GM19328 (cell line): ENCODE measurements around the gene DAP.
A peak's percentile ranks its signal among the peaks of the same experiment; 100 is the strongest.
"Not testable (repeated sequence)": the region's sequence is repeated elsewhere in the genome, so short reads cannot be mapped to it uniquely, and the experiment has no call there.

Experiments
- ATAC-seq: cut with Tn5 transposase; IDR thresholded peaks from one replicate; pipeline ENCODE4 v1.9.1; 2021; ENCODE audit warnings: mild to moderate bottlenecking, moderate library complexity; ENCODE audit not compliant: unreplicated experiment

DAP gene

DNA sequence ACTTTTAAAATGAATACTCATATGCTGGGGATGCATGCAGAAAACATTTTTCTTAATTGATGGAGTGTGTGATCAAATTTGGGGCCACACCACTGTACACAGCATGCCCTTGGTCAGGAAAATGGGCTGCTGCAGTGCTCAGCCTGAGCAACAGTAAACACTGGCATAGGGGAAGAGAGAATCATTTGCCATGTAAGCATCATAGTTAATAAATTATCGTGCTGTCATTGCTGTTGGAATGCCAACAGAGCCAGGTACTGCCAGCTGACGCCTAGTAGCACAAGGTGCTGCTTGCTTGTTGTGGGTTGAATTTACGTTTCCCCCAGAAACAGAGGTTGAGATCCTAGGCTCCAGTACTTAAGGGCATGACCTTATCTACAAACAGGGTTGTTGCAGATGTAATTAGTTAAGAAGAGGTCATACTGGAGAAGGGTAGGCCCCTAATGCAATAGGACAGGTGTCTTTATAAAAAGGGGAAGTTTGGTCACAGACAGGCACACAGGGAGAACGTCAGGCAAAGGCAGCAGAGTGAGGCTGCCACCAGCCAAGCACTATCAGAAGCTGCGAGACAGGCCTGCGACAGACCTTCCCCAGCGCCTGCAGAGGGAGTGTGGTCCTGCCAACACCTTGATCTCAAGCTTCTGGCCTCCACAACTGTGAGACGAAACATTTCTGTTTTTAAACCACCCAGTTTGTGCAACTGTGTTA, 25.3 kb downstream of the DAP start:
- ATAC-seq, result peak; percentile 56

DNA sequence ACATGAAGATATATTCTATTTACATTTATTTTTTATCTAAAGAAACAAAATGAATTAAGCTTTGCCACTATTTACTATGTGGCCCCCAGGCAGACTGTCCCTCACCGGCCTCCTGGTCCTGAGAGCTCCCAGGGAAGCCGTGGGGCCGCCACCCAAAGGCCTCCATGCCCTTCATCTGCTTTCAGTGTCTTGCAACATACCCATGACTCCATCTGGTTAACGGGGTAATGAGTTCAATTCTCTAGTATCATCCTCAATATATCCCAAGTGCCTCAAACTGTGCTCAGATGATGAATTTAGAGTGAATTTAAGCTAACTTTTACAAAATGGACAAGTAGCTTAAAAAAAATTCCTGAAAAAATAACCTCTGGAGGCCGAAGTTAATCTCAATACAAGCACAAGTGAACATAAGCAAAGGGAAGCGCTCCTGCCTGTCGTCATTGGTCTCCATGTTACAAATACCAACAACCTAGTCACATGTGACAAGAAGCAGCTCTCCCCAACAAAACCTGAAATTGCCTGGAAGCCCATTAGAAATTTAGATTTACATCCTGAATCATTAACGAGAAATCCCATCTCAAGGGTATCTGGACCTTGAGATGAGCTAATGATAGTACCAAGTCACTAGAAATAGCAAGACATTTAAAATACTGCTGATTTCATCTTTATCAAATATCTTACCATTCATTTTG, 26.1 kb downstream of the DAP start:
- no peak for ATAC-seq

DNA sequence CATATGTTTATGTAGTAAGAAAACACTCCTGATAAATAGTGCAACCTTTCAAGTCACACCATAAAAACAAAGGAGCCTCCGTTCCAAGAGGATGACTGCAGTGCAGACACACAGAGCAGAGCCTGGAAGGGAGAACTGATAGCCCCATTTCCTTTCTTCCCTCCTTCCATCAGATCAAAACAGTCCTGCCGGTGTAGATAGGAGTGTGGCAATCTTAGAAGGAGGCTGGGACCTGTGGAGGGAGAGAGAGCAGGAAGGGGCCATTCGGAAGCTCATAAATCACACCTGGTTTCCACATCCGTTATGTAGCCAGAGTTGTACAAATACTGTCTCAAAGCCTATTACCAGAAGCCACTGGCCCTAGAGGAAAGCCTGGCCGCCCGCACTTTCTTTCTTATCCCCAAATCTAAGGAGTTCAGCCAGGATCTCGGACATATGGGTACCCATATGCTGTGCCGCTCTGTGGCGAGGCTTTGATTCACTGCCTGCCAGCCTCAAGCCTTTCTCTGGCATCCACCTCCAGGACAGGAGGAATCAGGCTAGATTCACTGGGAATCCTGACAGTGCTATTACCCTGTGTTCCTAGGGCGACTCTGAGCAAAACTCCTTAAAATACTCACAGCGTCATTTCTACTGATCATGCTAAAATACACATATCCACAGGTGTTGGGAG, 26.9 kb downstream of the DAP start:
- no peak for ATAC-seq

- ATAC-seq, result no peak
These were observed 27.6 kb downstream of the DAP start for GRCh38 chr5:10733426-10733825.

DNA sequence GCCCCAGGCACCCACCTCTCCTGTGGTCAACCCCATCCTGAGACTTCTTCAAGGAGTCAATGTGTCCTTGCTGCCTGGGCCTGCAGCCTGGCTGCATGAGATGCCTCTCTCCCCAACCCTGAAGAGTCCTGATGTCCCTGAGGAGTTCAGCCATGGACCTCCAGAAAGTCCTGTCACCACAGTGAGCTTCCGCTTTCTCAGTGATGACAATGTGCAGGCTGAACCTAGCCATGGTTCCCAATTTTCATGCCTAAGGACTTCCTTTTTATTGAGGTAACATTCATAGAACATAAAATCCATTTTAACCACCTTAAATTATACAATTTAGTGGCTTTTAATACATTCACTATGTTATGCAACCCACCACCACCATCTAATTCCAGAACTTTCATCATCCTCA, 29.1 kb downstream of the DAP start:
- ATAC-seq, result no peak

- no peak for ATAC-seq
These were observed 31.0 kb downstream of the DAP start for GRCh38 chr5:10730043-10730351.

DNA sequence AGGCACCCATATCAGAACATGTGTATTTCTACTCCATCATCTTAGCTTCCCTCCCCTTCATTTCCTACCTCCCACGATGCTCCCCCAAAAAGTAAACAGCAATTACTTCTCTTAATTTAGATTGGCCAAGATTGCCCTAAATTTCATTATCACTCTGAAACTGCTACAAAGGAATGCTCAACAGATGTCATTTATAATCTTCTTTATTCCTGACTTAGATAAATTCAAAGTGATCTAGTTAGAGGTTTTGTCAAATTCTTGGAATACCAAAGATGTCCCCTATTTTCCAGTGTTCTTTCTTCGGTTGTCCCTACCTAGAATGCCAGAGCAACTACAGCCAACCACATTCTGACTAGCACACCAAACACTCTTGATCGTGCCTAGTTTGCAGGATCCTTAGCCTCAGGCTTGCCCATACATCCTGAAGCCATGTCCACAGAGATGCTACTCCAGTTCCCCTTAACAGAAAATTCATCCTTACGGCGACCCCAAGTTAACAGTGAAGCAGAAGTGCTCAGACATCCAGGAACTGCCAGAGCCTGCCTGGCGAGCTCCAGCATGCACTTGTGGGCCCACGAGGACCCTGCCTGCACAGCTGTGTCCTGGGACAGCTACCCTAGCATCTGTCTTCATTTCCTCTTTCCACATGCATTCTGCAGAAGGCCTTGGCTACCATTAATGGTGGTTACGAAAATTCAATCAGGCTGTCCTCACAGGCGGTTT, 31.6 kb downstream of the DAP start:
- no peak for ATAC-seq

DNA sequence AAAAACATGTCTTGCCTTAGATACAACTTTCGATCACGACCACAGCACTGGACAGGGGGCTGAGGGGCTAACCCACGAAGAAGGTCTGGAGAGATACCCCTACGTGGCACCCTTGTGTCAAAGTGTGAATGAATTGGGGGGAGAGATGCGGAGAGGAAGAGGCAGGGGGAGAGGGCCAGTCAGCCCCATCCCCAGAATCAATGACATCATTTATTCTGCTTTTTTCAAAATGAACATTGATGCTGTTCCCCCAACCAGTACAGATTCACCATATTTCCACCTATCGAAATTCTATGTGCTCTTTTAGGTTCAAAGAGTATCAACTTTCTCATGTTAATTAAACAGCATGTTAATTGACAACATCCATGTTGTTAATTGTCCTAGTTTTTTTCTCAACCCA, 32.4 kb downstream of the DAP start:
- ATAC-seq, result no peak

- ATAC-seq, result no peak
These were observed 33.2 kb downstream of the DAP start for GRCh38 chr5:10727861-10728260.

- ATAC-seq, result peak; percentile 87
These were observed 34.0 kb downstream of the DAP start for GRCh38 chr5:10726913-10727517.

DNA sequence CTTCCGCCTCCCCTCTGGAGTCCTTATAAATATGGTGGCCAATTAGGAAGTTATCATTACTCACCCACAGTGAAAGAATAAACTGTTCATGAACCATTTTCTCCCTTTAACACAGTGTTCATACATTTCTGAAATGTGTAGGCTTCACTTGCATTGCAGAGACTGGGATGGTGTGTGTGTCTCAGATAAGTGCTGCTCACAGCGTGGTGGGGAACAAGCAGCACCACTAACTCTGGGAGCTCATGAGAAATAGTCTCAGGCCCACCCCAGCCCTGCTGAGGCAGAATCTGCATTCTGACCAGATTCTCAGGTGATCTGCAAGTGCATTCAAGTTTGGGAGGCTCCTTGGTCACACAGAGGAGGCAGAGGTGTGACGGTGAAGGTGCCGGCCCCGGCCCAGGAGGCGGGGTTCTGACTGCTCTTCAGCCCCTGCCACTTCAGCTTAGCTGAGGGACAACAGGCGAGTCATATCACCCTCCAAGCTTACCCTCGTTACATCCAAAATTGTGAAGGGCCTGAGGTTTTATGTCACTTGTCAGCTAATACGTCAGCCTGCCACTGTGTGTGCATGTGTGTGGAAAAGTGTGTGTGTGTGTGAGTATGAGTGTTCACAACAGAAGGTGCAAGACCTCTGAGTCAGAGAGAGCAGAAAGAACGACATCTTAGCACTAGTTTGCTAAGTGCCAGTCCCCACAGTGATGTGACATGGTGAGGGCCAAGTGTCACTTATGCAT, 34.7 kb downstream of the DAP start:
- ATAC-seq, result no peak

- no peak for ATAC-seq
These were observed 35.4 kb downstream of the DAP start for GRCh38 chr5:10725636-10726035.

GRCh38 chr5:10724781-10725507, 36.1 kb downstream of the DAP start:
- ATAC-seq, result no peak

GRCh38 chr5:10723514-10723913, 37.5 kb downstream of the DAP start:
- ATAC-seq, result no peak

DNA sequence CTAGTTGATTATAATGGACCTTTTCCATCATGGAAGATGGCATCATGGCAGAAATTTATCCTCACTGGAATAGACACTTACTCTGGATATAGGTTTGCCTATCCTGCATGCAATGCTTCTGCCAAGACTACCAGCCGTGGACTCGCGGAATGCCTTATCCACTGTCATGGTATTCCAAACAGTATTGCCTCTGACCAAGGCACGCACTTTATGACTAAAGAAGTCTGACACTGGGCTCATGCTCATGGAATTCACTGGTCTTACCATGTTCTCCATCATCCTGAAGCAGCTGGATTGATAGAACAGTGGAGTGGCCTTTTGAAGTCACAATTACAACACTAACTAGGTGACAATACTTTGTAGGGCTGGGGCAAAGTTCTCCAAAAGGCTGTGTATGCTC, 40.3 kb downstream of the DAP start:
- ATAC-seq, result not testable (repeated sequence)

DNA sequence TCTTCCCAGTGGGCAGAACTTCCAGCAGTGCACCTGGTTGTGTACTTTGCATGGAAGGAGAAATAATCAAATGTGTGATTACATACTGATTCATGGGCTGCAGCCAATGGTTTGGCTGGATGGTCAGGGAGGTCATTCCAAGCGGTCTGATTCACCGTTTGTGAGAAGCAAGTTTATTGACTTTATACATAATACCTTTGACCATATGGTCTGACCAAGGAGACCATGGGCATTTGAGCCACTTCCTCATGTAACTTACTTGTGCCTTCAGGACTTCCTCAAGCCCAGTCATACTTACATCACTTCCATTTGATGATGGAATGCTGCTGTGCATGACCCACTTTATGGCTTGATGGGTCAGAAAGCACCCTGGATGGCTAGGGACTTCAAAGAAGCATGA, 41.1 kb downstream of the DAP start:
- ATAC-seq, result no peak

DNA sequence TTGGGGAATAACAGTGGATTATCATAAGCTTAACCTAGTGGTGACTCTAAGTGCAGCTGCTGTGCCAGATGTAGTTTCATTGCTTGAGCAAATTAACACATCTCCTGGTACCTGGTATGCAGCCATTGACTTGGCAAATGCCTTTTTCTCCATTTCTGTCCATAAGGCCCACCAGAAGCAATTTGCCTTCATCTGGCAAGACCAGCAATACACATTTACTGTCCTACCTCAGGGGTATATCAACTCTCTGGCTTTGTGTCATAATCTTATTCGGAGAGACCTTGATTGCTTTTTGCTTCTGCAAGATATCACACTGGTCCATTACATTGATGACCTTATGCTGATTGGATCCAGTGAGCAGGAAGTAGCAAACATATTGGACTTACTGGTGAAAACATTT, 42.4 kb downstream of the DAP start:
- not testable (repeated sequence) for ATAC-seq

DNA sequence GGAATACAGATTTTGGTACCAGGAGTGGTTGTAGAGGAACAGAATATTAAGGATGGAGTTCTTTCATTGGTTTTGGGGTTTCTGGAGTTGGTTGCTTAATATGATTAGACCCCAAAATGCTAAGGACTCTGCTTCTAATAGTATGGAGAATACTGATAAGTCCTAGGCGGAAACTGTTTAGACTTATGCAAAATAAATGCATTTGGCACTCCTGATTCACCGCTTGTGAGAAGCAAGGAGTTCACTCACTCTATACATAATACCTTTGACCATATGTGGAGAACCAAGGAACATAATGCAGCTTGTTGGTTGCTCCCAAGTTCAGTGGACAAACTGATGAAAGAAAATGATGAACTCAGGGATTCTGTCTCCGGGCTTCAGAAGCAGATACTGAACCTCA, 44.2 kb downstream of the DAP start:
- not testable (repeated sequence) for ATAC-seq

DNA sequence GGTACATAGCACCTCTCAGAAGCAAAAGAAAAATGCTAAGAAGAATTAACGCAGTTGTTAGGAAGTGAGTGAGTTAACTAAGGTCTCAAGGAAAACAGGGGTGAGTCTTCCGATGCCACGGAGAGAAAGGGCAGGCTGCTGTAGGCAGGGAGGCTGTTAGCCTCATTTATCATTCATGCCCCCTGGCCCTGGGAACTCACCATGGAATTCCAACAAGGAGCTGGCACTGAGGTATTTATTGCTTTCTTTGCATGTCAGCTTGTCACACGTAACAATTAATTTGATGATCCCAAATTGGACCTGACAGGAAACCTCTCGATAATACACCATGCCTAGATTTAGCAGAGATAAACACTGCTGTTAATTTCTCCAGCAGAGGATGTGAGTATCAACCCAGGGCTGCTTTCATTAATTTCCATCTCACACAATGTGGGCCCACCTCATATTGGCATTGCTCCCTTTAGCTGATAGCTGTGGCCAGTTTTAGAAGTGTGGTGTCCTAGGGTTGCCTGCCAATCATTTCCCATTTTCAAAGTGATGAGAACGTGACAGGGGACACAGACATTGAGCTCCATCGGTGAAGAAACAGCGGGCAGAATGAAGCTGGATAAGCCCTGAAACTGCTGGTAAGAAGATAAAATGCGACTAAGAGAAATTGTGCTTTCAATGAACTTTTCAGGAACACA, 45.3 kb downstream of the DAP start:
- ATAC-seq, result no peak
